ENCODE results near the gene FBXL20. TPM values are rescaled to one million over a fixed set of nuclear protein-coding genes. Genes with fewer than 3 reads are reported as not detected.
"Not testable (repeated sequence)": the region's sequence is repeated elsewhere in the genome, so short reads cannot be mapped to it uniquely, and the experiment has no call there.

FBXL20 gene
- total and polyA plus RNA-seq, 5 donors: 4.0 to 12.4 (median 9.6) TPM

- Histone ChIP-seq H3K27me3 (ENCODE audit: control insufficient read depth, insufficient read depth) (no peaks in the 10 kb centered on the region), H3K27ac (ENCODE audit: low read length) (no peak overlapping the region), H3K9me3 (ENCODE audit: control insufficient read depth, low read length) (no peaks in the 10 kb centered on the region), H3K4me3 (ENCODE audit: low read length) (no peak overlapping the region), H3K4me1 (ENCODE audit: control insufficient read depth, insufficient read depth, low read length) (no peaks in the 10 kb centered on the region)
- WGBS: 91% methylated on average over 4 of the region's 4 CpGs
- DNase-seq: no peak
- ATAC-seq: no peak
- intact Hi-C loops (cut with DNase I): loop anchor here in 1 of 4 donors (10.0 kb wide), 1 partner anchor 112 kb away; no protein-coding TSS in a partner anchor
Observed at GRCh38 chr17:39283098-39283497, 118.3 kb downstream of the FBXL20 start.

GRCh38 chr17:39281806-39282205 is 119.6 kb downstream of the FBXL20 start:
- no peak overlapping the region for H3K4me3 ChIP-seq (ENCODE audit: low read length)
- 40% methylated on average over 1 of the region's 1 CpG for WGBS
- no peaks in the 10 kb centered on the region for H3K9me3 ChIP-seq (ENCODE audit: control insufficient read depth, low read length)
- H3K4me1 ChIP-seq (ENCODE audit: control insufficient read depth, insufficient read depth, low read length): no peaks in the 10 kb centered on the region
- ATAC-seq (no peak), DNase-seq (no peak)
- intact Hi-C loops (cut with DNase I): loop anchor here in 1 of 4 donors (10.0 kb wide), 1 partner anchor 113 kb away; no protein-coding TSS in a partner anchor
- H3K27ac ChIP-seq (ENCODE audit: low read length): no peak overlapping the region
- H3K27me3 ChIP-seq (ENCODE audit: control insufficient read depth, insufficient read depth): no peaks in the 10 kb centered on the region

- H3K27me3 ChIP-seq (ENCODE audit: control insufficient read depth, insufficient read depth); DNase-seq; H3K4me1 ChIP-seq (ENCODE audit: control insufficient read depth, insufficient read depth, low read length); ATAC-seq; intact Hi-C loops (cut with DNase I); H3K27ac ChIP-seq (ENCODE audit: low read length); H3K4me3 ChIP-seq (ENCODE audit: low read length); H3K9me3 ChIP-seq (ENCODE audit: control insufficient read depth, low read length): not testable (repeated sequence)
- 95% methylated on average over 8 of the region's 8 CpGs for WGBS
Observed at GRCh38 chr17:39278246-39278645, 123.2 kb downstream of the FBXL20 start.

DNA sequence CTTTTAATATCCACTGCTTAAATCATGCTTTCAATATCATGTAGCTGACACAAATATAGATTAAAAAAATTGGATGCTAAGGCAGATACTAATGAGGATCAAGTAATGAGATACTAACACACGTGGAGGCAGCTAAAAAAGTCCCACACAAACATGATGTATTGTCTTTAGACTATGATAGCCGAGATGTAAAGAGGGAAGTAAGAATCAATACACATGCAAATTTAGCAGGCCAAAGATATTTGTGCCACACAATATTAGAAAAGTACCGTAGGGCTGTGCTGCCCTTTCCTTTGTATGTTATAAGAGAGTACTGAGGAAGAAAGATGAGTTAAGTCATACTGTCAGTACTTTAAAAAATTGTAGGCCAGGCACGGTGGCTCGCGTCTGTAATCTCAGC is 124.3 kb downstream of the FBXL20 start:
- ATAC-seq (no peak), DNase-seq (no peak)
- H3K27me3 ChIP-seq (ENCODE audit: control insufficient read depth, insufficient read depth): no peaks in the 10 kb centered on the region
- intact Hi-C loops (cut with DNase I): no loop called here
- no peak overlapping the region for H3K27ac ChIP-seq (ENCODE audit: low read length)
- no peak overlapping the region for H3K4me3 ChIP-seq (ENCODE audit: low read length)
- H3K9me3 ChIP-seq (ENCODE audit: control insufficient read depth, low read length): no peaks in the 10 kb centered on the region
- no peaks in the 10 kb centered on the region for H3K4me1 ChIP-seq (ENCODE audit: control insufficient read depth, insufficient read depth, low read length)
- 72% methylated on average over 6 of the region's 6 CpGs for WGBS

GRCh38 chr17:39276113-39276512 is 125.3 kb downstream of the FBXL20 start:
- intact Hi-C loops (cut with DNase I): no loop called here
- WGBS: 90% methylated on average over 8 of the region's 8 CpGs

GRCh38 chr17:39271546-39271945 is 129.9 kb downstream of the FBXL20 start:
- DNase-seq (no peak), ATAC-seq (no peak)
- Histone ChIP-seq H3K4me3 (ENCODE audit: low read length) (no peak overlapping the region), H3K27me3 (ENCODE audit: control insufficient read depth, insufficient read depth) (no peaks in the 10 kb centered on the region), H3K9me3 (ENCODE audit: control insufficient read depth, low read length) (no peaks in the 10 kb centered on the region), H3K27ac (ENCODE audit: low read length) (no peak overlapping the region), H3K4me1 (ENCODE audit: control insufficient read depth, insufficient read depth, low read length) (no peaks in the 10 kb centered on the region)
- 89% methylated on average over 3 of the region's 3 CpGs for WGBS
- intact Hi-C loops (cut with DNase I): no loop called here

More at GRCh38 chr17:39276113-39276512, 125.3 kb downstream of the FBXL20 start:
- no peak for ATAC-seq
- DNase-seq: no peak
- Histone ChIP-seq H3K27ac (ENCODE audit: low read length) (no peak overlapping the region), H3K4me3 (ENCODE audit: low read length) (no peak overlapping the region), H3K9me3 (ENCODE audit: control insufficient read depth, low read length) (no peaks in the 10 kb centered on the region), H3K4me1 (ENCODE audit: control insufficient read depth, insufficient read depth, low read length) (no peaks in the 10 kb centered on the region), H3K27me3 (ENCODE audit: control insufficient read depth, insufficient read depth) (no peaks in the 10 kb centered on the region)

DNA sequence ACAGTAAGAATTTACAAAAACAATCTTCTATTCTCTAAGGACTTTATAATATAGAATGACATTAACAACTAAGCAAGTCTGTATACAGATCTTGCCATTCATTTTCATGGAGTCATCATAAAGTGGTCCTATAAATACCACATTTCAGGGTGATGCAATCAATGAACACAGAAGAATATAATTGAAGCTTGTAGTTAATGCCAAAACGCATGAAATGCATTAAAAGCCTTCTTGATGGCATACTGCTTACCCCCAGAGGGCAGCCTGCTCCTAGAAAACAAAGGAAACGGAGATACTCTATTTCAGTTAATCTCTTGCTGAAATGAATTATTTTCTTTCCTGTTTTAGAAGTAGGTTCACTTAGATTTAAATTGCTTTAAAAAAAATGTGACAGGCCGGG is 130.5 kb downstream of the FBXL20 start:
- intact Hi-C loops (cut with DNase I): no loop called here
- no peak for ATAC-seq
- no peak for DNase-seq
- no peaks in the 10 kb centered on the region for H3K4me1 ChIP-seq (ENCODE audit: control insufficient read depth, insufficient read depth, low read length)
- 36% methylated on average over 3 of the region's 3 CpGs for WGBS
- H3K27me3 ChIP-seq (ENCODE audit: control insufficient read depth, insufficient read depth): no peaks in the 10 kb centered on the region
- H3K9me3 ChIP-seq (ENCODE audit: control insufficient read depth, low read length): no peaks in the 10 kb centered on the region
- H3K27ac ChIP-seq (ENCODE audit: low read length): no peak overlapping the region
- no peak overlapping the region for H3K4me3 ChIP-seq (ENCODE audit: low read length)

DNA sequence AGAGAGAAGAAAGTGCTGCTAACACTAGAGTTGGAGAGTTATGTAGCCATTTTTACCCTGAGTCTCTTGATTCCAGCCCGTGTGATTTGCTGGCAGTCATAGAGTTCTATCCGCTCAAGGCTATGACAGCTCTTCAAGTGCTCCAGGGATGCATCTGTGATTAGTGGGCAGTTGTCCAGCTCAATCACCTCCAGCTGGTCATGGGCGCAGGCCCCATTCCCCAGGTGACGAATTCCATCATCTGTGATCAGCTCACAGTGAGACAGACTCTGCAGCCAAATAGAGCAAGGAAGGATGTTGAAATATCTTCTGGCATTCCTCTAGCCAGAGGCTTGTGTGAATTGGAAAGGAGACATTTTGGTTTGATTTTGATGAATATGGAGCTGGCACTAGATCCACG is 137.3 kb downstream of the FBXL20 start:
- peak overlapping the region; percentile 7 for H3K27ac ChIP-seq (ENCODE audit: low read length)
- no peaks in the 10 kb centered on the region for H3K27me3 ChIP-seq (ENCODE audit: control insufficient read depth, insufficient read depth)
- intact Hi-C loops (cut with DNase I): no loop called here
- no peaks in the 10 kb centered on the region for H3K9me3 ChIP-seq (ENCODE audit: control insufficient read depth, low read length)
- peak; percentile 54 to 81 (median 81) for DNase-seq
- peak; percentile 90 to 92 for ATAC-seq
- no peaks in the 10 kb centered on the region for H3K4me1 ChIP-seq (ENCODE audit: control insufficient read depth, insufficient read depth, low read length)
- H3K4me3 ChIP-seq (ENCODE audit: low read length): no peak overlapping the region
- 49% methylated on average over 5 of the region's 5 CpGs for WGBS

GRCh38 chr17:39261286-39261685 is 140.1 kb downstream of the FBXL20 start:
- Histone ChIP-seq H3K27ac (ENCODE audit: low read length) (no peak overlapping the region), H3K27me3 (ENCODE audit: control insufficient read depth, insufficient read depth) (no peaks in the 10 kb centered on the region), H3K4me1 (ENCODE audit: control insufficient read depth, insufficient read depth, low read length) (no peaks in the 10 kb centered on the region), H3K4me3 (ENCODE audit: low read length) (no peak overlapping the region), H3K9me3 (ENCODE audit: control insufficient read depth, low read length) (no peaks in the 10 kb centered on the region)
- intact Hi-C loops (cut with DNase I): no loop called here
- ATAC-seq: no peak
- 82% methylated on average over 7 of the region's 7 CpGs for WGBS
- DNase-seq: no peak

DNA sequence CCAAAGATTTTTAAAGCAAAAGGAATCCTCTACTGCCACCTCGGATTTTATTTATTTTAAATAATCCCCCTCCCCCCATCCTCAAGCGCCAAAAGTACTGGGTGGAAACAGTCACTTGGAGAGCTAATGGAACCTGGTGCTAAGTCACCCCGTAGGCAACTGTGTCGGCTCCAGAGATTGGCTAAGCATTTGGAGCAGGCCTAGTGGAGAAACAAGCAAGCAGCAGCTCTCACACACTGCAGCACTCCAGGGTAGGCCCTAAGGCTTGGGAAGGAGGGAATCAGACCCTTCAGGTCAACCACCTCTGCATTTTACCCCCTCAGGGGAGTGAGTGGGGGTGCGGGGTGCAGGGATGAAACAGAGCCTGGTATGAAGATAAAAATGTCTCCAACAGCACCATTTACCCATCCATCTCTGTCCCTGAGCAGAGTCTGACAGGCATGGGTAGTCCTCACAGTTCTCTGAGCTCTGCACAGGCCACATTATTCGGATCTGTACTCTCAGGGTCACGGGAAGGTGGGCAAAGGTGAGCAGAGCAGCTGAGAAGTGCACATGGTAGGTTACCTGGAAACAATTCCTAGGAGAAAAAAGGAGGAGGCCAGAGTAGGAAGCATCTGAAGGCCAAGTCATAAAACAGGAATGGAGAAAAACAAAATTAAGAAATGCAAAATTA is 148.5 kb downstream of the FBXL20 start:
- Histone ChIP-seq H3K4me1 (ENCODE audit: control insufficient read depth, insufficient read depth, low read length) (no peaks in the 10 kb centered on the region), H3K27ac (ENCODE audit: low read length) (no peak overlapping the region), H3K4me3 (ENCODE audit: low read length) (no peak overlapping the region), H3K9me3 (ENCODE audit: control insufficient read depth, low read length) (no peaks in the 10 kb centered on the region), H3K27me3 (ENCODE audit: control insufficient read depth, insufficient read depth) (no peaks in the 10 kb centered on the region)
- DNase-seq (no peak), ATAC-seq (no peak)
- 75% methylated on average over 7 of the region's 7 CpGs for WGBS
- intact Hi-C loops (cut with DNase I): loop anchor here in 1 of 4 donors (10.0 kb wide), 1 partner anchor 48 kb away; the partner anchor contains the start of gene RPL19

DNA sequence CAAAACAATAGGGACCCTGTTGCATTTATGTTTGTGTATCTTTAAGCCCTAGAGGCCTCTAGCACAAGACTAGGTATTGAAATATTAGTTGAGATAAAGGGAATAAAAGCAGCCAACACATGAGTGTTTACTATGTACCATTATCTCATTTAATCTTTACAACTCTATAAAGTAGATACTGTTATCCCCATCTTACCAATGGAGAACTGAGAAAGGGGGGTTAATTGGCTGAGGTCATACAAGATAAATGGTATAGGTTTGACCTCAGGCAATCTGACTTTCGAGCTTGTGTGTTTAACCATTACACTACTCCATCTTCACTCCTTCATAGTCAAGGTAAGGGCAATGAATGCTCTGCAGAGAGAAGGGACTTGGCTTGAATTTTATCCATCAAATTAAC is 149.4 kb downstream of the FBXL20 start:
- intact Hi-C loops (cut with DNase I): loop anchor here in 1 of 4 donors (10.0 kb wide), 1 partner anchor 47 kb away; the partner anchor contains the start of gene RPL19
- 75% methylated on average over 1 of the region's 1 CpG for WGBS

More for the DNA sequence above, 149.4 kb downstream of the FBXL20 start:
- Histone ChIP-seq H3K27me3 (ENCODE audit: control insufficient read depth, insufficient read depth) (no peaks in the 10 kb centered on the region), H3K9me3 (ENCODE audit: control insufficient read depth, low read length) (no peaks in the 10 kb centered on the region), H3K4me3 (ENCODE audit: low read length) (no peak overlapping the region), H3K27ac (ENCODE audit: low read length) (no peak overlapping the region), H3K4me1 (ENCODE audit: control insufficient read depth, insufficient read depth, low read length) (no peaks in the 10 kb centered on the region)
- no peak for DNase-seq
- ATAC-seq: no peak

Data from right cardiac atrium (tissue), 5 donors.